ENCODE measurements around the gene OR2H2. TPM values are rescaled to one million over a fixed set of nuclear protein-coding genes. Genes with fewer than 3 reads are reported as not detected.

The OR2H2 gene
- not detected in 2 replicates for polyA plus RNA-seq (2011; rRNA removed)
- polyA minus RNA-seq (2011; rRNA and poly(A)+ RNA removed), result not detected in 2 replicates

- no peak for TF ChIP-seq CTCF (IDR thresholded peaks at IDR 0.05; ENCODE audit: insufficient read depth, low read depth, low read length)
- DNase-seq (ENCODE audit: low read depth), result no peak
- Histone ChIP-seq H3K4me3 (ENCODE audit: low read depth, low read length) (no peak within 1 kb of the TSS), H3K36me3 (ENCODE audit: control insufficient read depth, insufficient read depth, low read length) (no peaks in the 10 kb centered on the region), H3K27me3 (ENCODE audit: control insufficient read depth, insufficient read depth, low read length) (no peaks in the 10 kb centered on the region; the same call in 1 of the 2 replicates)
- ChIA-PET CTCF (interaction anchor here (1.3 kb wide), 1 partner anchor 10 kb away, joined by 3 read pairs; no protein-coding TSS in a partner anchor), POLR2A (no interaction called here)
Measured at GRCh38 chr6:29584821-29585220, at the start of gene OR2H2. OR2H2 (plus strand) TSS chr6:29585121; CDS start chr6:29587945, 2,824 bp downstream.

GRCh38 chr6:29537714-29538403 is 47.1 kb upstream of the OR2H2 start:
- POLR2A ChIA-PET, result no interaction called here
- H3K27me3 ChIP-seq (ENCODE audit: control insufficient read depth, insufficient read depth, low read length), result no peaks in the 10 kb centered on the region
- H3K36me3 ChIP-seq (ENCODE audit: control insufficient read depth, insufficient read depth, low read length), result no peaks in the 10 kb centered on the region; the same call in 1 of the 2 replicates
- no peak for DNase-seq (ENCODE audit: low read depth)
- TF ChIP-seq CTCF (IDR thresholded peaks at IDR 0.05; ENCODE audit: insufficient read depth, low read depth, low read length), result no peak
- H3K4me3 ChIP-seq (ENCODE audit: low read depth, low read length), result no peak overlapping the region
- CTCF ChIA-PET, result no interaction called here

GRCh38 chr6:29547573-29547972 is 37.3 kb upstream of the OR2H2 start:
- TF ChIP-seq CTCF (IDR thresholded peaks at IDR 0.05; ENCODE audit: insufficient read depth, low read depth, low read length), result no peak
- H3K4me3 ChIP-seq (ENCODE audit: low read depth, low read length), result no peak overlapping the region
- H3K36me3 ChIP-seq (ENCODE audit: control insufficient read depth, insufficient read depth, low read length), result no peaks in the 10 kb centered on the region
- DNase-seq (ENCODE audit: low read depth), result no peak
- no peaks in the 10 kb centered on the region for H3K27me3 ChIP-seq (ENCODE audit: control insufficient read depth, insufficient read depth, low read length)
- ChIA-PET CTCF (no interaction called here), POLR2A (no interaction called here)

GRCh38 chr6:29552512-29553051 is 32.3 kb upstream of the OR2H2 start:
- peaks cover 9% of the 10 kb centered on the region for H3K27me3 ChIP-seq (ENCODE audit: control insufficient read depth, insufficient read depth, low read length)
- CTCF ChIA-PET, result no interaction called here
- TF ChIP-seq CTCF (IDR thresholded peaks at IDR 0.05; ENCODE audit: insufficient read depth, low read depth, low read length), result no peak
- H3K4me3 ChIP-seq (ENCODE audit: low read depth, low read length), result no peak overlapping the region
- peak; percentile 31 for DNase-seq (ENCODE audit: low read depth)
- no peaks in the 10 kb centered on the region for H3K36me3 ChIP-seq (ENCODE audit: control insufficient read depth, insufficient read depth, low read length)
- POLR2A ChIA-PET, result no interaction called here

GRCh38 chr6:29553268-29554057 is 31.5 kb upstream of the OR2H2 start:
- Histone ChIP-seq H3K4me3 (ENCODE audit: low read depth, low read length) (no peak overlapping the region), H3K36me3 (ENCODE audit: control insufficient read depth, insufficient read depth, low read length) (no peaks in the 10 kb centered on the region), H3K27me3 (ENCODE audit: control insufficient read depth, insufficient read depth, low read length) (peaks cover 9% of the 10 kb centered on the region)
- no peak for DNase-seq (ENCODE audit: low read depth)
- 0 out of 2 replicates have a peak, but pooled peaks have one; percentile 18 for TF ChIP-seq CTCF (IDR thresholded peaks at IDR 0.05; ENCODE audit: insufficient read depth, low read depth, low read length)
- ChIA-PET POLR2A (no interaction called here), CTCF (no interaction called here)

Data from BJ (cell line).